Mesenchymal stem cell (in vitro differentiated cells and primary cell): ENCODE data around the gene AIF1.

ENCODE experiments used
- DNase-seq: peaks from one replicate; pipeline ENCODE4 v3.0.0-alpha.2; 2013
- H2AFZ ChIP-seq: one replicate; pipeline ENCODE4 v1.6.1; 2013; ENCODE audit warnings: low read depth, mild to moderate bottlenecking, control low read depth, inconsistent platforms, low read length, moderate library complexity
- H2AK5ac ChIP-seq: 2 replicates; pipeline ENCODE4 v1.6.1; 2013; ENCODE audit warnings: low read length, moderate library complexity, mild to moderate bottlenecking, inconsistent platforms; ENCODE audit not compliant: severe bottlenecking
- H2BK120ac ChIP-seq: one replicate; pipeline ENCODE4 v1.6.1; 2013; ENCODE audit warnings: low read depth, mild to moderate bottlenecking, inconsistent platforms, low read length, moderate library complexity
- H2BK12ac ChIP-seq, 2 experiments: one replicate each; pipeline ENCODE4 v1.6.1; 2013; ENCODE audit warnings: inconsistent platforms in 2 of 2, low read length in 2 of 2, mild to moderate bottlenecking in 2 of 2, moderate library complexity in 2 of 2, control low read depth in 1 of 2
- H2BK15ac ChIP-seq: one replicate; pipeline ENCODE4 v1.6.1; 2013; ENCODE audit warnings: mild to moderate bottlenecking, low read depth, inconsistent platforms; ENCODE audit not compliant: poor library complexity, severe bottlenecking
- H2BK5ac ChIP-seq: 2 replicates; pipeline ENCODE4 v1.6.1; 2013; ENCODE audit warnings: low read depth, mild to moderate bottlenecking, low read length, control low read depth, inconsistent platforms; ENCODE audit not compliant: poor library complexity, severe bottlenecking
- H3K14ac ChIP-seq, 2 experiments: one replicate each; pipeline ENCODE4 v1.6.1; 2013; ENCODE audit warnings: inconsistent platforms in 2 of 2, low read length in 2 of 2, control low read depth in 1 of 2, mild to moderate bottlenecking in 1 of 2, moderate library complexity in 1 of 2
- H3K18ac ChIP-seq, 2 experiments: one replicate each; pipeline ENCODE4 v1.6.1; 2013; ENCODE audit warnings: inconsistent platforms in 2 of 2, low read length in 2 of 2, control low read depth in 1 of 2, low read depth in 1 of 2, mild to moderate bottlenecking in 1 of 2
- H3K23ac ChIP-seq, 2 experiments: one replicate each; pipeline ENCODE4 v1.6.1; 2013; ENCODE audit warnings: inconsistent platforms in 2 of 2, low read length in 2 of 2, mild to moderate bottlenecking in 2 of 2, moderate library complexity in 2 of 2, control low read depth in 1 of 2
- H3K27ac ChIP-seq: 2 replicates; pipeline ENCODE4 v1.5.1; 2013; ENCODE audit warnings: mild to moderate bottlenecking, moderate library complexity, low read length, control low read depth, inconsistent platforms; ENCODE audit not compliant: poor library complexity, severe bottlenecking
- H3K27me3 ChIP-seq, 2 experiments: 2 replicates each; pipeline versions ENCODE4 v1.6.1 to v1.7.0; 2013; ENCODE audit warnings: low read length in 2 of 2, mild to moderate bottlenecking in 2 of 2, moderate library complexity in 2 of 2, control low read depth in 1 of 2, inconsistent platforms in 1 of 2; ENCODE audit not compliant: control insufficient read depth in 1 of 2, insufficient read depth in 1 of 2
- H3K36me3 ChIP-seq, 2 experiments: 2 replicates each; pipeline versions ENCODE4 v1.6.1 to v1.7.0; 2013; ENCODE audit warnings: low read length in 2 of 2, control low read depth in 1 of 2, inconsistent platforms in 1 of 2, low read depth in 1 of 2, mild to moderate bottlenecking in 1 of 2; ENCODE audit not compliant: insufficient read depth in 2 of 2, control insufficient read depth in 1 of 2
- H3K4ac ChIP-seq, 2 experiments: one replicate each; pipeline ENCODE4 v1.6.1; 2013; ENCODE audit warnings: inconsistent platforms in 2 of 2, low read length in 2 of 2, mild to moderate bottlenecking in 2 of 2, moderate library complexity in 2 of 2, control low read depth in 1 of 2, low read depth in 1 of 2
- H3K4me1 ChIP-seq: 2 replicates; pipeline ENCODE4 v1.6.1; 2013; ENCODE audit warnings: low read depth, low read length, control low read depth; ENCODE audit not compliant: control insufficient read depth, insufficient read depth
- H3K4me2 ChIP-seq: 2 replicates; pipeline ENCODE4 v1.6.1; 2013; ENCODE audit warnings: low read length, mild to moderate bottlenecking, inconsistent platforms; ENCODE audit not compliant: poor library complexity, severe bottlenecking
- H3K4me3 ChIP-seq, 2 experiments: 2 replicates each; pipeline versions ENCODE4 v1.5.1 to v1.7.0; 2013; ENCODE audit warnings: low read length in 2 of 2, mild to moderate bottlenecking in 2 of 2, control low read depth in 1 of 2, low read depth in 1 of 2; ENCODE audit not compliant: insufficient read depth in 1 of 2
- H3K79me1 ChIP-seq: replicated peaks from 2 replicates; pipeline ENCODE4 v1.6.1; 2013; ENCODE audit warnings: mild to moderate bottlenecking, control low read depth, low read length, inconsistent platforms; ENCODE audit not compliant: poor library complexity, severe bottlenecking
- H3K9ac ChIP-seq: 2 replicates; pipeline ENCODE4 v1.7.0; 2013; ENCODE audit warnings: mild to moderate bottlenecking, low read length, moderate library complexity
- H3K9me3 ChIP-seq: 2 replicates; pipeline ENCODE4 v1.7.0; 2013; ENCODE audit warnings: mild to moderate bottlenecking, low read length; ENCODE audit not compliant: control insufficient read depth
- H4K8ac ChIP-seq: one replicate; pipeline ENCODE4 v1.6.1; 2013; ENCODE audit warnings: inconsistent platforms, mild to moderate bottlenecking, low read length, moderate library complexity
- H4K91ac ChIP-seq: one replicate; pipeline ENCODE4 v1.6.1; 2013; ENCODE audit warnings: mild to moderate bottlenecking, low read length, inconsistent platforms
- WGBS: methylation state at CpG from one replicate; pipeline ENCODE4 v1.1.7; 2013; ENCODE audit warnings: mixed read lengths; 5-methylcytosine and 5-hydroxymethylcytosine counted together

AIF1 gene

GRCh38 chr6:31621320-31621939 is 6.4 kb downstream of the AIF1 start:
- 2% methylated on average over 15 of the region's 15 CpGs for WGBS
- peak overlapping the region; percentile 88 for H2BK5ac ChIP-seq

GRCh38 chr6:31621991-31622390 is 7.0 kb downstream of the AIF1 start:
- no peak overlapping the region for H2AFZ ChIP-seq
- H3K36me3 ChIP-seq: peaks cover 41 to 44% of the 10 kb centered on the region in 2 experiments
- DNase-seq: peak; percentile 24
- H2BK15ac ChIP-seq: no peak overlapping the region
- peak overlapping the region; percentile 97 for H3K27ac ChIP-seq
- H2BK5ac ChIP-seq: no peak overlapping the region
- H3K23ac ChIP-seq: no peak overlapping the region
- no peak overlapping the region for H2BK12ac ChIP-seq
- peak overlapping the region; percentile 23 to 93 for H3K4me3 ChIP-seq
- H4K8ac ChIP-seq: no peak overlapping the region
- peak overlapping the region; percentile 48 for H3K4me2 ChIP-seq
- H3K18ac ChIP-seq: no peak overlapping the region
- H3K27me3 ChIP-seq: no peaks in the 10 kb centered on the region
- no peaks in the 10 kb centered on the region for H3K9me3 ChIP-seq
- peaks cover 10% of the 10 kb centered on the region for H3K4me1 ChIP-seq
- H4K91ac ChIP-seq: no peak overlapping the region
- WGBS: 39% methylated on average over 2 of the region's 4 CpGs
- H3K9ac ChIP-seq: peak overlapping the region; percentile 95
- peak overlapping the region in 1 of 2 experiments; percentile 32 for H3K4ac ChIP-seq
- H2AK5ac ChIP-seq: no peak overlapping the region
- no peak overlapping the region for H2BK120ac ChIP-seq
- H3K14ac ChIP-seq: no peak overlapping the region
- H3K79me1 ChIP-seq: peaks cover 7% of the 10 kb centered on the region

More at GRCh38 chr6:31621320-31621939, 6.4 kb downstream of the AIF1 start:
- Histone ChIP-seq H3K27ac (peak overlapping the region; percentile 97), H3K14ac (peak overlapping the region; percentile 86 to 97), H2BK12ac (peak overlapping the region in 1 of 2 experiments; percentile 66), H2AK5ac (peak overlapping the region; percentile 98), H3K4me3 (peak overlapping the region; percentile 92 to 93), H4K91ac (peak overlapping the region; percentile 98), H3K9ac (peak overlapping the region; percentile 95), H3K79me1 (peaks cover 7% of the 10 kb centered on the region), H2BK15ac (peak overlapping the region; percentile 97), H3K9me3 (no peaks in the 10 kb centered on the region), H2AFZ (no peak overlapping the region), H3K4me2 (peak overlapping the region; percentile 48), H2BK120ac (peak overlapping the region; percentile 98), H3K18ac (peak overlapping the region; percentile 99), H3K23ac (peak overlapping the region; percentile 79 to 93), H3K4ac (peak overlapping the region; percentile 99), H3K36me3 (peaks cover 36 to 38% of the 10 kb centered on the region in 2 experiments), H4K8ac (peak overlapping the region; percentile 75), H3K27me3 (peaks cover 0 to 1% of the 10 kb centered on the region in 2 experiments), H3K4me1 (peaks cover 10% of the 10 kb centered on the region)
- peak; percentile 24 for DNase-seq

GRCh38 chr6:31622684-31623091 is 7.7 kb downstream of the AIF1 start:
- H3K4ac ChIP-seq: no peak overlapping the region
- H3K23ac ChIP-seq: no peak overlapping the region
- H4K91ac ChIP-seq: no peak overlapping the region
- peaks cover 7% of the 10 kb centered on the region for H3K79me1 ChIP-seq
- no peak overlapping the region for H4K8ac ChIP-seq
- no peak overlapping the region for H2BK12ac ChIP-seq
- H2AFZ ChIP-seq: no peak overlapping the region
- no peak overlapping the region for H3K27ac ChIP-seq
- peak overlapping the region; percentile 95 for H3K9ac ChIP-seq
- H2BK120ac ChIP-seq: no peak overlapping the region
- no peak overlapping the region for H3K18ac ChIP-seq
- 90% methylated on average over 10 of the region's 10 CpGs for WGBS
- peak overlapping the region in 1 of 2 experiments; percentile 93 for H3K4me3 ChIP-seq
- H3K9me3 ChIP-seq: no peaks in the 10 kb centered on the region
- no peak overlapping the region for H3K14ac ChIP-seq
- no peak overlapping the region for H2BK5ac ChIP-seq
- peak overlapping the region; percentile 48 for H3K4me2 ChIP-seq
- H3K36me3 ChIP-seq: peaks cover 47 to 51% of the 10 kb centered on the region in 2 experiments
- H2AK5ac ChIP-seq: peak overlapping the region; percentile 33
- H3K4me1 ChIP-seq: peaks cover 10% of the 10 kb centered on the region
- DNase-seq: no peak
- H2BK15ac ChIP-seq: no peak overlapping the region
- no peaks in the 10 kb centered on the region for H3K27me3 ChIP-seq

GRCh38 chr6:31624070-31624469 is 9.0 kb downstream of the AIF1 start:
- Histone ChIP-seq H3K4me3 (no peak overlapping the region), H2BK12ac (no peak overlapping the region), H2BK120ac (no peak overlapping the region), H2BK15ac (no peak overlapping the region), H3K27me3 (no peaks in the 10 kb centered on the region), H3K27ac (no peak overlapping the region), H2AK5ac (no peak overlapping the region), H4K91ac (no peak overlapping the region), H3K36me3 (peaks cover 59 to 65% of the 10 kb centered on the region in 2 experiments), H2BK5ac (no peak overlapping the region), H3K4me1 (peaks cover 10% of the 10 kb centered on the region), H3K18ac (no peak overlapping the region), H2AFZ (no peak overlapping the region), H3K9ac (no peak overlapping the region), H3K9me3 (no peaks in the 10 kb centered on the region), H4K8ac (no peak overlapping the region), H3K14ac (no peak overlapping the region), H3K79me1 (peaks cover 12% of the 10 kb centered on the region), H3K23ac (peak overlapping the region in 1 of 2 experiments; percentile 57), H3K4me2 (no peak overlapping the region), H3K4ac (no peak overlapping the region)
- no peak for DNase-seq
- 100% methylated on average over 9 of the region's 10 CpGs for WGBS
